HepG2 (cell line): Measurements from ENCODE around the gene HK3. TPM values are rescaled to one million over a fixed set of nuclear protein-coding genes. Genes with fewer than 3 reads are reported as not detected.

Source experiments
- ATAC-seq: fragments of 200-7000 bp; cut with Tn5 transposase; 3 replicates; pipeline ENCODE4 v1.9.1; 2020; ENCODE audit warnings: mild to moderate bottlenecking, moderate library complexity
- BruUV-seq: library from RNA; stranded (reverse); fragments of 400-500 nt; replicated peaks from 2 replicates; lab custom pipeline; 2021; lab: Mats Ljungman, UMichigan
- CTCF ChIA-PET: fragments of 300-600 bp; formaldehyde crosslinking; extraction: SDS; loops from one replicate; lab custom pipeline; 2021; ENCODE audit warnings: low total read pairs, inconsistent platforms, low intra/inter-chr PET ratio; lab: Yijun Ruan, JAX
- POLR2A ChIA-PET: fragments of 350-600 bp; sonication (Branson Sonifier 250); formaldehyde crosslinking; loops from one replicate; lab custom pipeline; 2020; ENCODE audit warnings: antibody characterized with exemption, inconsistent platforms; lab: Yijun Ruan, JAX
- DNase-seq: peaks from one replicate; pipeline ENCODE4 v3.0.0-alpha.2; 2015; ENCODE audit warnings: low spot score
- FAIRE-seq: peaks from 3 replicates; lab custom pipeline; 2011; peaks lifted over from hg19 to GRCh38; lab: Jason Lieb, UNC
- H2AFZ ChIP-seq: one replicate; pipeline ENCODE4 v1.6.1; 2011; ENCODE audit warnings: low read length, inconsistent platforms
- H3K27ac ChIP-seq: fragments of 300-600 bp; 3 replicates; pipeline ENCODE4 v1.8.0; 2011; ENCODE audit warnings: mixed run types, mild to moderate bottlenecking, mixed read lengths, low read length, inconsistent platforms; ENCODE audit not compliant: insufficient read depth; ENCODE audit errors: extremely low read length
- H3K27me3 ChIP-seq, 2 experiments: fragments of 200-600 bp in 1 of 2; 2 replicates in 1 of 2; 3 replicates in 1 of 2; pipeline versions ENCODE4 v1.6.0 to v1.8.0; 2011; ENCODE audit warnings: low read length in 2 of 2, mild to moderate bottlenecking in 2 of 2, moderate library complexity in 2 of 2, inconsistent platforms in 1 of 2; ENCODE audit not compliant: insufficient read depth in 2 of 2, control insufficient read depth in 1 of 2
- H3K36me3 ChIP-seq, 2 experiments: fragments of 200-600 bp in 1 of 2; replicated peaks in 1 of 2; 2 replicates in 1 of 2; 3 replicates in 1 of 2; pipeline versions ENCODE4 v1.5.1 to v1.8.0; 2011; ENCODE audit warnings: low read length in 2 of 2, inconsistent platforms in 1 of 2; ENCODE audit not compliant: insufficient read depth in 2 of 2, control insufficient read depth in 1 of 2
- H3K4me1 ChIP-seq: 2 replicates; pipeline ENCODE4 v1.5.1; 2012; ENCODE audit warnings: low read length, inconsistent platforms; ENCODE audit not compliant: insufficient read depth
- H3K4me2 ChIP-seq: 2 replicates; pipeline ENCODE4 v1.6.0; 2011; ENCODE audit warnings: low read depth, low read length, inconsistent platforms
- H3K4me3 ChIP-seq, 3 experiments: fragments of 200-600 bp in 1 of 3; sonication (generic), shearing (Covaris generic) in 1 of 3; replicated peaks in 1 of 3; 2 replicates each; pipeline ENCODE4 v1.5.1; 2011 to 2016; ENCODE audit warnings: low read length in 3 of 3, inconsistent platforms in 2 of 3, low read depth in 2 of 3, mild to moderate bottlenecking in 2 of 3, control low read depth in 1 of 3, mixed read lengths in 1 of 3; ENCODE audit not compliant: insufficient read depth in 1 of 3
- H3K79me2 ChIP-seq: one replicate; pipeline ENCODE4 v1.6.1; 2011; ENCODE audit warnings: low read length, inconsistent platforms; ENCODE audit not compliant: insufficient read depth
- H3K9ac ChIP-seq: 2 replicates; pipeline ENCODE4 v1.6.0; 2011; ENCODE audit warnings: mild to moderate bottlenecking, low read depth, low read length, inconsistent platforms; ENCODE audit not compliant: insufficient read depth
- H3K9me3 ChIP-seq: 2 replicates; pipeline ENCODE4 v1.5.1; 2012; ENCODE audit warnings: mild to moderate bottlenecking, low read length
- H4K20me1 ChIP-seq: 2 replicates; pipeline ENCODE4 v1.6.0; 2011; ENCODE audit warnings: inconsistent platforms, mild to moderate bottlenecking, low read length, moderate library complexity; ENCODE audit not compliant: insufficient read depth
- CHCHD3 ChIP-seq: sonication (generic); formaldehyde crosslinking; IDR thresholded peaks from 2 replicates; pipeline ENCODE4 v1.8.0; 2022; ENCODE audit warnings: mild to moderate bottlenecking, missing genetic modification reagents, moderate library complexity
- CREB3 ChIP-seq: sonication (generic); formaldehyde crosslinking; IDR thresholded peaks from 2 replicates; pipeline ENCODE4 v1.5.0; 2020; ENCODE audit warnings: missing genetic modification reagents
- EP300 ChIP-seq, 3 experiments: sonication (generic) in 1 of 3; formaldehyde crosslinking in 1 of 3; IDR thresholded peaks; 2 replicates each; pipeline versions ENCODE4 v1.5.1 to v1.6.1; 2011 to 2020; ENCODE audit warnings: low read depth in 2 of 3, low read length in 2 of 3, borderline replicate concordance in 1 of 3, improper control_type of control experiment in 1 of 3, mild to moderate bottlenecking in 1 of 3, missing genetic modification reagents in 1 of 3, moderate library complexity in 1 of 3
- KLF11 ChIP-seq: IDR thresholded peaks from 2 replicates; pipeline ENCODE4 v1.6.1; 2016; ENCODE audit warnings: missing compliant biosample characterization
- MEIS1 ChIP-seq: sonication (generic); formaldehyde crosslinking; IDR thresholded peaks from 2 replicates; pipeline ENCODE4 v1.9.0; 2021; ENCODE audit warnings: mild to moderate bottlenecking, missing genetic modification reagents, moderate library complexity, borderline replicate concordance
- NCOR1 ChIP-seq: fragments of 200-600 bp; sonication (generic); IDR thresholded peaks from 2 replicates; pipeline ENCODE4 v1.7.0; 2017; ENCODE audit warnings: antibody characterized with exemption, low read length, borderline replicate concordance
- NR2F6 ChIP-seq, 2 experiments: IDR thresholded peaks; 2 replicates each; pipeline ENCODE4 v1.6.1; 2016; ENCODE audit warnings: antibody characterized with exemption in 1 of 2, mild to moderate bottlenecking in 1 of 2
- THAP8 ChIP-seq: sonication (generic); formaldehyde crosslinking; IDR thresholded peaks from 2 replicates; pipeline ENCODE4 v1.5.1; 2020; ENCODE audit warnings: missing genetic modification reagents, mild to moderate bottlenecking, borderline replicate concordance
- YEATS2 ChIP-seq: sonication (generic); formaldehyde crosslinking; IDR thresholded peaks from 2 replicates; pipeline ENCODE4 v1.4.0; 2020; ENCODE audit warnings: missing genetic modification reagents, borderline replicate concordance
- ZBTB33 ChIP-seq: sonication (generic); formaldehyde crosslinking; IDR thresholded peaks from 2 replicates; pipeline ENCODE4 v1.4.0; 2020; ENCODE audit warnings: missing genetic modification reagents
- ZNF619 ChIP-seq: sonication (generic); formaldehyde crosslinking; IDR thresholded peaks from 2 replicates; pipeline ENCODE4 v1.4.0; 2020; ENCODE audit warnings: mild to moderate bottlenecking, missing genetic modification reagents
- ZNF7 ChIP-seq: IDR thresholded peaks from 2 replicates; pipeline ENCODE4 v1.6.1; 2016; ENCODE audit warnings: missing biosample characterization, missing genetic modification reagents
- ZNF713 ChIP-seq: sonication (generic); formaldehyde crosslinking; IDR thresholded peaks from 2 replicates; pipeline ENCODE4 v1.4.0; 2020; ENCODE audit warnings: mild to moderate bottlenecking, missing genetic modification reagents
- WGBS: methylation state at CpG from one replicate; pipeline ENCODE4 v1.1.6; 2017; ENCODE audit warnings: low lambda C conversion rate; 5-methylcytosine and 5-hydroxymethylcytosine counted together
- in situ Hi-C: cut with HindIII; loops from 2 replicates; pipeline ENCODE4 v1.10.0; 2017; ENCODE audit warnings: low pct_unique_long_range_greater_than_20kb; ENCODE audit not compliant: extremely low pct_ligation_motif_present
- intact Hi-C: fragments of 100-400 bp; cut with micrococcal nuclease; formaldehyde crosslinking; loops from one replicate; pipeline ENCODE4 v1.10.0; 2022; ENCODE audit not compliant: unreplicated experiment
- polyA plus RNA-seq, 8 experiments: library from polyadenylated mRNA; depleted of rRNA in 3 of 8; stranded (reverse) in 7 of 8; unstranded in 1 of 8; fragments of >200 nt; fragmentation: Illumina TruSeq in 4 of 8; extraction: Trizol in 4 of 8; gene quantifications; 2 replicates each; pipeline versions ENCODE4 v1.2.1 to v1.2.3, GENCODE V29; 2011 to 2016; ENCODE audit warnings: low read depth in 4 of 8, missing spikeins in 1 of 8, mixed read lengths in 1 of 8; ENCODE audit not compliant: insufficient read depth in 1 of 8
- total RNA-seq, 5 experiments: library from RNA; depleted of rRNA; stranded (reverse); fragments of >200 nt; fragmentation: Illumina TruSeq; extraction: Trizol; gene quantifications; 2 replicates each; pipeline ENCODE4 v1.2.3, GENCODE V29; 2016; ENCODE audit warnings: low read depth in 1 of 5

Gene HK3
- total and polyA plus RNA-seq, 2 of the 13 experiments (the other 11 are each of a cell fraction or from before 2014, with no cell fraction given) = not detected

GRCh38 chr5:176857894-176858273 is 41.3 kb downstream of the HK3 start (continued):
- no peak for TF ChIP-seq MEIS1 (CRISPR knock-in tag)

- H3K9me3 ChIP-seq = no peaks in the 10 kb centered on the region
- no peak for DNase-seq
- no TSS peak for BruUV-seq
- H3K36me3 ChIP-seq = no peaks in the 10 kb centered on the region
- no peak overlapping the region for H3K27ac ChIP-seq
- peaks cover 24 to 85% of the 10 kb centered on the region in 2 experiments; a peak in 4 of 5 replicates for H3K27me3 ChIP-seq
- H4K20me1 ChIP-seq = no peaks in the 10 kb centered on the region
- ChIA-PET CTCF (no interaction called here), POLR2A (no interaction called here)
- intact Hi-C loops = no loop called here
- no peak overlapping the region for H3K9ac ChIP-seq
- H3K4me3 ChIP-seq = no peak overlapping the region
- FAIRE-seq = no peak
- H3K79me2 ChIP-seq = no peaks in the 10 kb centered on the region
- no peak overlapping the region for H2AFZ ChIP-seq
- no peaks in the 10 kb centered on the region for H3K4me1 ChIP-seq
- in situ Hi-C loops = no loop called here
- 13% methylated on average over 17 of the region's 19 CpGs for WGBS
- no peak overlapping the region for H3K4me2 ChIP-seq
- TF ChIP-seq KLF11 (CRISPR knock-in tag) (no peak), ZNF713 (CRISPR knock-in tag) (no peak)
- no peak for ATAC-seq
Measured at GRCh38 chr5:176857216-176857893, 41.8 kb downstream of the HK3 start.

- Histone ChIP-seq H3K4me2 (no peak overlapping the region), H3K27me3 (peaks cover 21 to 85% of the 10 kb centered on the region in 2 experiments; a peak in 4 of 5 replicates), H2AFZ (no peak overlapping the region), H3K27ac (no peak overlapping the region), H3K9me3 (no peaks in the 10 kb centered on the region), H3K4me3 (no peak overlapping the region), H3K9ac (no peak overlapping the region), H3K79me2 (no peaks in the 10 kb centered on the region), H3K4me1 (no peaks in the 10 kb centered on the region), H3K36me3 (no peaks in the 10 kb centered on the region), H4K20me1 (no peaks in the 10 kb centered on the region)
- no peak for ATAC-seq
- intact Hi-C loops = no loop called here
- DNase-seq = no peak
- no TSS peak for BruUV-seq
- CTCF ChIA-PET = no interaction called here
- WGBS = 6% methylated on average over 4 of the region's 8 CpGs
- in situ Hi-C loops = no loop called here
- no peak for FAIRE-seq
- POLR2A ChIA-PET = no interaction called here
- no peak for TF ChIP-seq EP300 (IDR thresholded peaks at IDR 0.05; ENCODE audit: low read depth in 2 of 2, low read length in 2 of 2)
- TF ChIP-seq EP300 (CRISPR knock-in tag; IDR thresholded peaks at IDR 0.05; ENCODE audit: borderline replicate concordance) = no peak
- TF ChIP-seq THAP8 (CRISPR knock-in tag) = no peak
- no peak for TF ChIP-seq NR2F6 (IDR thresholded peaks at IDR 0.05)
- TF ChIP-seq NR2F6 (CRISPR knock-in tag; IDR thresholded peaks at IDR 0.05) = no peak
- TF ChIP-seq CHCHD3 (CRISPR knock-in tag) = no peak
- TF ChIP-seq YEATS2 (CRISPR knock-in tag) = no peak
- TF ChIP-seq ZNF619 (CRISPR knock-in tag) = no peak
- TF ChIP-seq NCOR1 = no peak
- TF ChIP-seq ZBTB33 (CRISPR knock-in tag) = no peak
- no peak for TF ChIP-seq CREB3
- TF ChIP-seq ZNF7 (CRISPR knock-in tag) = no peak
Measured at GRCh38 chr5:176856746-176857145, 42.4 kb downstream of the HK3 start.
